K562 (cell line): ENCODE data around the gene RAPGEF5. TPM values are rescaled to one million over a fixed set of nuclear protein-coding genes. Genes with fewer than 3 reads are reported as not detected.

ENCODE experiments used
- ATAC-seq: fragments of 200-7000 bp; cut with Tn5 transposase; 3 replicates; pipeline ENCODE4 v1.9.1; 2020; ENCODE audit warnings: moderate library complexity
- BruUV-seq: library from RNA; stranded (reverse); fragments of 400-500 nt; replicated peaks from 2 replicates; lab custom pipeline; 2021; lab: Mats Ljungman, UMichigan
- CTCF ChIA-PET: fragments of 300-600 bp; formaldehyde crosslinking; extraction: SDS; loops from one replicate; lab custom pipeline; 2021; ENCODE audit warnings: low intra/inter-chr PET ratio; lab: Yijun Ruan, JAX
- POLR2A ChIA-PET: fragments of 300-600, 350-650 bp; sonication (Branson Sonifier 250); formaldehyde crosslinking; extraction: SDS; loops from one replicate; lab custom pipeline; 2021; ENCODE audit warnings: antibody characterized with exemption, inconsistent platforms; lab: Yijun Ruan, JAX
- DNase-seq, 4 experiments: peaks; one replicate each; pipeline versions ENCODE4 v3.0.0 to v3.0.0-alpha.2; 2011 to 2018; ENCODE audit warnings: low spot score in 3 of 4, mixed read lengths in 3 of 4; ENCODE audit errors: extremely low read depth in 1 of 4
- FAIRE-seq: peaks from 2 replicates; lab custom pipeline; 2011; peaks lifted over from hg19 to GRCh38; lab: Jason Lieb, UNC
- H2AFZ ChIP-seq: 2 replicates; pipeline ENCODE4 v1.6.0; 2011; ENCODE audit warnings: low read depth, low read length, control low read depth, inconsistent platforms
- H3K27ac ChIP-seq: fragments of 200-600 bp; 3 replicates; pipeline ENCODE4 v1.8.0; 2011; ENCODE audit warnings: low read depth, mild to moderate bottlenecking, control low read depth, inconsistent platforms, low read length, moderate library complexity, mixed read lengths; ENCODE audit errors: extremely low read depth
- H3K27me3 ChIP-seq, 2 experiments: fragments of 300-600 bp in 1 of 2; 2 replicates in 1 of 2; 3 replicates in 1 of 2; pipeline versions ENCODE4 v1.6.0 to v1.8.0; 2011; ENCODE audit warnings: inconsistent platforms in 2 of 2, low read length in 2 of 2, mild to moderate bottlenecking in 1 of 2, mixed read lengths in 1 of 2, moderate library complexity in 1 of 2; ENCODE audit not compliant: control insufficient read depth in 2 of 2, insufficient read depth in 2 of 2
- H3K36me3 ChIP-seq: fragments of 300-600 bp; 3 replicates; pipeline ENCODE4 v1.8.0; 2011; ENCODE audit warnings: mild to moderate bottlenecking, low read length, inconsistent platforms; ENCODE audit not compliant: control insufficient read depth, insufficient read depth
- H3K4me1 ChIP-seq, 2 experiments: fragments of 200-600 bp in 1 of 2; replicated peaks in 1 of 2; 2 replicates in 1 of 2; 3 replicates in 1 of 2; pipeline versions ENCODE4 v1.5.1 to v1.8.0; 2011; ENCODE audit warnings: inconsistent platforms in 2 of 2, low read length in 2 of 2, mild to moderate bottlenecking in 1 of 2, mixed read lengths in 1 of 2, moderate library complexity in 1 of 2; ENCODE audit not compliant: control insufficient read depth in 2 of 2, insufficient read depth in 2 of 2
- H3K4me2 ChIP-seq: 2 replicates; pipeline ENCODE4 v1.6.1; 2011; ENCODE audit warnings: low read length, control low read depth, inconsistent platforms, mixed read lengths; ENCODE audit not compliant: insufficient read depth
- H3K4me3 ChIP-seq: fragments of 200-600 bp; sonication (generic), shearing (Covaris generic); 2 replicates; pipeline ENCODE4 v1.5.1; 2016; ENCODE audit warnings: control low read depth, inconsistent platforms
- H3K79me2 ChIP-seq: fragments of 200-600 bp; 3 replicates; pipeline ENCODE4 v1.8.0; 2011; ENCODE audit warnings: low read length, inconsistent platforms; ENCODE audit not compliant: control insufficient read depth, insufficient read depth
- H3K9ac ChIP-seq, 2 experiments: 2 replicates each; pipeline versions ENCODE4 v1.6.0 to v1.6.1; 2011; ENCODE audit warnings: low read depth in 2 of 2, low read length in 2 of 2, control low read depth in 1 of 2, inconsistent platforms in 1 of 2, mild to moderate bottlenecking in 1 of 2, mixed read lengths in 1 of 2; ENCODE audit not compliant: insufficient read depth in 1 of 2
- H3K9me1 ChIP-seq: one replicate; pipeline ENCODE4 v1.6.0; 2011; ENCODE audit warnings: inconsistent platforms, mild to moderate bottlenecking, low read length, moderate library complexity; ENCODE audit not compliant: control insufficient read depth, insufficient read depth
- H3K9me3 ChIP-seq: replicated peaks from 2 replicates; pipeline ENCODE4 v1.5.1; 2011; ENCODE audit warnings: low read depth, low read length, inconsistent platforms; ENCODE audit not compliant: control insufficient read depth, insufficient read depth
- H4K20me1 ChIP-seq: replicated peaks from 2 replicates; pipeline ENCODE4 v1.6.1; 2011; ENCODE audit warnings: low read length, inconsistent platforms, mixed read lengths; ENCODE audit not compliant: control insufficient read depth, insufficient read depth
- CREBBP ChIP-seq: IDR thresholded peaks from one replicate; pipeline ENCODE4 v1.6.1; 2012; ENCODE audit warnings: low read depth, mild to moderate bottlenecking, control low read depth, inconsistent platforms, low read length
- SOX6 ChIP-seq: fragments of 450-650 bp; IDR thresholded peaks from 2 replicates; pipeline ENCODE4 v1.6.1; 2014; ENCODE audit warnings: mild to moderate bottlenecking
- TFAM ChIP-seq: fragments of 250-450 bp; sonication (Bioruptor Pico); conservative IDR thresholded peaks from 2 replicates; pipeline ENCODE4 v1.5.0; 2021; ENCODE audit warnings: mild to moderate bottlenecking, moderate library complexity
- ZNF347 ChIP-seq: fragments of 450-650 bp; formaldehyde crosslinking; IDR thresholded peaks from 2 replicates; pipeline ENCODE4 v1.4.0; 2020; ENCODE audit warnings: low read depth, mild to moderate bottlenecking, moderate library complexity
- ZNF431 ChIP-seq: sonication (generic); formaldehyde crosslinking; IDR thresholded peaks from 2 replicates; pipeline ENCODE4 v1.8.0; 2022; ENCODE audit warnings: mild to moderate bottlenecking, missing genetic modification reagents
- ZNF57 ChIP-seq: fragments of 450-650 bp; formaldehyde crosslinking; IDR thresholded peaks from 2 replicates; pipeline ENCODE4 v1.4.0; 2020; ENCODE audit warnings: mild to moderate bottlenecking, moderate library complexity
- ZSCAN29 ChIP-seq: fragments of 450-650 bp; IDR thresholded peaks from 2 replicates; pipeline ENCODE4 v1.6.1; 2017
- WGBS: fragments of 100-300 bp; shearing (Covaris generic); methylation state at CpG from one replicate; pipeline ENCODE4 v1.1.6; 2016; ENCODE audit warnings: low coverage, mixed read lengths; ENCODE audit not compliant: insufficient coverage; ENCODE audit errors: missing lambda C conversion rate; 5-methylcytosine and 5-hydroxymethylcytosine counted together
- in situ Hi-C: fragments of 300-500 bp; cut with MboI; formaldehyde crosslinking; loops from 4 replicates; pipeline ENCODE4 v1.15.0; 2018; ENCODE audit warnings: inconsistent platforms, mixed read lengths
- intact Hi-C: fragments of 100-400 bp; cut with micrococcal nuclease; formaldehyde crosslinking; loops from 2 replicates; pipeline ENCODE4 v1.14.2; 2022
- polyA plus RNA-seq, 8 experiments: library from polyadenylated mRNA; depleted of rRNA in 4 of 8; stranded (reverse) in 5 of 8; unstranded in 3 of 8; fragments of >200 nt; fragmentation: Nextera tagmentation in 2 of 8; fragmentation: Illumina TruSeq in 1 of 8; extraction: Ambion mirVana in 2 of 8; extraction: Trizol in 1 of 8; gene quantifications; 2 replicates each; pipeline versions ENCODE4 v1.2.1 to v1.2.3, GENCODE V29; 2011 to 2014; ENCODE audit warnings: inconsistent platforms in 1 of 8, missing spikeins in 1 of 8
- total RNA-seq, 7 experiments: library from RNA; depleted of rRNA in 6 of 7; stranded (reverse); fragments of >200 nt in 6 of 7; fragmentation: Illumina TruSeq in 2 of 7; extraction: Trizol in 2 of 7; gene quantifications; 2 replicates each; pipeline versions ENCODE4 v1.2.1 to v1.2.3, GENCODE V29; 2011 to 2021; ENCODE audit warnings: low replicate concordance in 1 of 7
- TF ChIP-seq, protein P1 (sequence below): sonication (generic); formaldehyde crosslinking; IDR thresholded peaks from 2 replicates; pipeline ENCODE4 v1.8.0; 2022; ENCODE audit warnings: mild to moderate bottlenecking, missing genetic modification reagents

Gene RAPGEF5
- total and polyA plus RNA-seq, 9 of the 15 experiments (the other 6 are each of a cell fraction or from before 2014, with no cell fraction given), result 0.39 to 2.0 (median 1.1) TPM

GRCh38 chr7:22127835-22128527, 229.0 kb downstream of the RAPGEF5 start:
- intact Hi-C loops, result no loop called here
- no peak overlapping the region for H3K9ac ChIP-seq
- no peak overlapping the region for H3K27ac ChIP-seq
- no peaks in the 10 kb centered on the region for H3K36me3 ChIP-seq
- FAIRE-seq, result no peak
- no peaks in the 10 kb centered on the region for H3K79me2 ChIP-seq
- in situ Hi-C loops, result no loop called here
- no peak for ATAC-seq
- no TSS peak for BruUV-seq
- POLR2A ChIA-PET, result interaction anchor here (0.6 to 1.4 kb wide), 3 partner anchors 12 to 822 kb away, joined by 3 to 4 read pairs (median 4); no protein-coding TSS in a partner anchor
- peaks cover 3 to 9% of the 10 kb centered on the region in 2 experiments; a peak in 3 of 5 replicates for H3K4me1 ChIP-seq
- TF ChIP-seq ZNF57 (CRISPR knock-in tag) (no peak), SOX6 (no peak), ZNF347 (CRISPR knock-in tag) (no peak), ZNF431 (CRISPR knock-in tag) (no peak), ZSCAN29 (no peak), CREBBP (no peak), TFAM (CRISPR knock-in tag) (no peak)
- TF ChIP-seq, protein P1, sequence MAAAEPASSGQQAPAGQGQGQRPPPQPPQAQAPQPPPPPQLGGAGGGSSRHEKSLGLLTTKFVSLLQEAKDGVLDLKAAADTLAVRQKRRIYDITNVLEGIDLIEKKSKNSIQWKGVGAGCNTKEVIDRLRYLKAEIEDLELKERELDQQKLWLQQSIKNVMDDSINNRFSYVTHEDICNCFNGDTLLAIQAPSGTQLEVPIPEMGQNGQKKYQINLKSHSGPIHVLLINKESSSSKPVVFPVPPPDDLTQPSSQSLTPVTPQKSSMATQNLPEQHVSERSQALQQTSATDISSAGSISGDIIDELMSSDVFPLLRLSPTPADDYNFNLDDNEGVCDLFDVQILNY, result no peak
- TF ChIP-seq, all 486 proteins: peak for 0
- no peaks in the 10 kb centered on the region for H3K9me3 ChIP-seq
- DNase-seq, result no peak
- H2AFZ ChIP-seq, result no peak overlapping the region
- H3K4me3 ChIP-seq, result no peak overlapping the region
- WGBS, result 22% methylated on average over 6 of the region's 6 CpGs
- CTCF ChIA-PET, result no interaction called here
- no peaks in the 10 kb centered on the region for H4K20me1 ChIP-seq
- H3K9me1 ChIP-seq, result no peaks in the 10 kb centered on the region
- H3K4me2 ChIP-seq, result no peak overlapping the region
- H3K27me3 ChIP-seq, result peaks cover 0 to 4% of the 10 kb centered on the region in 2 experiments; a peak in 1 of 5 replicates
